Transverse colon (tissue), 4 donors: ENCODE measurements around the gene WWOX. TPM values are rescaled to one million over a fixed set of nuclear protein-coding genes. Genes with fewer than 3 reads are reported as not detected.

Experiments used
- DNase-seq: peaks from one replicate; pipeline ENCODE4 v3.0.0-alpha.2; 2019
- H3K27ac ChIP-seq, 4 donors: fragments of 200-600 bp; sonication (generic); 2 replicates each; pipeline ENCODE4 v1.5.1; 2016 to 2018; ENCODE audit warnings: inconsistent platforms in 4 of 4
- H3K27me3 ChIP-seq: fragments of 200-600 bp; sonication (generic); 2 replicates; pipeline ENCODE4 v1.5.1; 2017; ENCODE audit warnings: inconsistent platforms
- H3K36me3 ChIP-seq, 4 donors: fragments of 200-600 bp; sonication (generic); 2 replicates each; pipeline ENCODE4 v1.5.1; 2017 to 2019; ENCODE audit warnings: inconsistent platforms in 4 of 4
- H3K4me1 ChIP-seq, 4 donors: fragments of 200-600 bp; sonication (generic); 2 replicates each; pipeline ENCODE4 v1.5.1; 2017 to 2020; ENCODE audit warnings: inconsistent platforms in 4 of 4
- H3K4me3 ChIP-seq, 4 donors: fragments of 200-600 bp; sonication (generic); 1 replicate in 1 of 4; 2 replicates in 3 of 4; pipeline versions ENCODE4 v1.5.1 to v1.6.1; 2017 to 2019; ENCODE audit warnings: inconsistent platforms in 4 of 4
- H3K9me3 ChIP-seq, 2 donors: fragments of 200-600 bp; sonication (generic); 2 replicates each; pipeline ENCODE4 v1.5.1; 2017 to 2019; ENCODE audit warnings: inconsistent platforms in 2 of 2
- EP300 ChIP-seq: sonication (generic); formaldehyde crosslinking; IDR thresholded peaks from one replicate; pipeline ENCODE4 v1.6.1; 2017; ENCODE audit warnings: antibody characterized with exemption, low read depth
- POLR2A ChIP-seq: fragments of 450-650 bp; IDR thresholded peaks from one replicate; pipeline ENCODE4 v1.6.1; 2016; ENCODE audit warnings: antibody characterized with exemption, mild to moderate bottlenecking, moderate library complexity
- POLR2AphosphoS5 ChIP-seq, 3 donors: sonication (generic); formaldehyde crosslinking; IDR thresholded peaks; one replicate each; pipeline ENCODE4 v1.6.1; 2016; ENCODE audit warnings: antibody characterized with exemption in 3 of 3
- WGBS, 2 donors: methylation state at CpG; one replicate each; pipeline ENCODE4 v1.1.5; 2018; ENCODE audit warnings: low coverage in 1 of 2; 5-methylcytosine and 5-hydroxymethylcytosine counted together
- in situ Hi-C, 4 donors: fragments of 200-750 bp; cut with MboI; loops; one replicate each; pipeline versions ENCODE4 v1.15.0 to v1.15.1; 2017; ENCODE audit warnings: low sequenced_read_pairs in 3 of 4, low pct_ligation_motif_present in 1 of 4, low pct_unique_long_range_greater_than_20kb in 1 of 4
- intact Hi-C: fragments of 100-400 bp; cut with DNase I; formaldehyde crosslinking; loops from one replicate; pipeline ENCODE4 v1.15.1; 2023; ENCODE audit warnings: low total_unique reads
- total RNA-seq, 4 donors: library from RNA; depleted of rRNA; stranded (reverse); fragments of >200 nt; gene quantifications; one replicate each; pipeline ENCODE4 v1.1.0, GENCODE V29; 2016
- TF ChIP-seq, protein P1 (sequence below), 5 experiments: fragments of 200-600 bp in 3 of 5; fragments of 450-650 bp in 2 of 5; sonication (generic) in 3 of 5; IDR thresholded peaks; 1 replicate in 2 of 5; 2 replicates in 3 of 5; pipeline ENCODE4 v1.5.1; 2016 to 2017; ENCODE audit warnings: antibody characterized with exemption in 5 of 5, inconsistent platforms in 3 of 5, mild to moderate bottlenecking in 2 of 5, moderate library complexity in 1 of 5

WWOX gene
- total RNA-seq, 4 donors from 2014 or later = 11.2 to 53.8 (median 24.8) TPM

GRCh38 chr16:78732696-78733095, 633.2 kb downstream of the WWOX start:
- WGBS, 2 donors = 92 to 96% methylated on average over 7 of the region's 7 CpGs
- DNase-seq = no peak
- no peaks in the 10 kb centered on the region for H3K36me3 ChIP-seq
- H3K4me1 ChIP-seq = peaks cover 0 to 4% (median 0%) of the 10 kb centered on the region in 4 donors
- in situ Hi-C loops (no loop called here), intact Hi-C loops (no loop called here)
- H3K9me3 ChIP-seq = no peaks in the 10 kb centered on the region
- no peaks in the 10 kb centered on the region for H3K27me3 ChIP-seq
- no peak overlapping the region for H3K27ac ChIP-seq
- H3K4me3 ChIP-seq = no peak overlapping the region
- TF ChIP-seq, protein P1, sequence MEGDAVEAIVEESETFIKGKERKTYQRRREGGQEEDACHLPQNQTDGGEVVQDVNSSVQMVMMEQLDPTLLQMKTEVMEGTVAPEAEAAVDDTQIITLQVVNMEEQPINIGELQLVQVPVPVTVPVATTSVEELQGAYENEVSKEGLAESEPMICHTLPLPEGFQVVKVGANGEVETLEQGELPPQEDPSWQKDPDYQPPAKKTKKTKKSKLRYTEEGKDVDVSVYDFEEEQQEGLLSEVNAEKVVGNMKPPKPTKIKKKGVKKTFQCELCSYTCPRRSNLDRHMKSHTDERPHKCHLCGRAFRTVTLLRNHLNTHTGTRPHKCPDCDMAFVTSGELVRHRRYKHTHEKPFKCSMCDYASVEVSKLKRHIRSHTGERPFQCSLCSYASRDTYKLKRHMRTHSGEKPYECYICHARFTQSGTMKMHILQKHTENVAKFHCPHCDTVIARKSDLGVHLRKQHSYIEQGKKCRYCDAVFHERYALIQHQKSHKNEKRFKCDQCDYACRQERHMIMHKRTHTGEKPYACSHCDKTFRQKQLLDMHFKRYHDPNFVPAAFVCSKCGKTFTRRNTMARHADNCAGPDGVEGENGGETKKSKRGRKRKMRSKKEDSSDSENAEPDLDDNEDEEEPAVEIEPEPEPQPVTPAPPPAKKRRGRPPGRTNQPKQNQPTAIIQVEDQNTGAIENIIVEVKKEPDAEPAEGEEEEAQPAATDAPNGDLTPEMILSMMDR (IDR thresholded peaks at IDR 0.05) = no peak
- no peak for TF ChIP-seq EP300
- no peak for TF ChIP-seq POLR2A
- no peak for TF ChIP-seq POLR2AphosphoS5 (IDR thresholded peaks at IDR 0.05)

GRCh38 chr16:78735337-78735736, 635.9 kb downstream of the WWOX start:
- Histone ChIP-seq H3K27me3 (no peaks in the 10 kb centered on the region), H3K4me1 (no peaks in the 10 kb centered on the region), H3K9me3 (no peaks in the 10 kb centered on the region), H3K27ac (no peak overlapping the region), H3K36me3 (no peaks in the 10 kb centered on the region), H3K4me3 (no peak overlapping the region)
- TF ChIP-seq EP300 (no peak), POLR2A (no peak), POLR2AphosphoS5 (IDR thresholded peaks at IDR 0.05) (no peak)
- TF ChIP-seq, protein P1 (IDR thresholded peaks at IDR 0.05) = no peak
- 76 to 96% methylated on average over 4 to 6 of the region's 6 CpGs for WGBS, 2 donors
- intact Hi-C loops (no loop called here), in situ Hi-C loops (no loop called here)
- DNase-seq = no peak

GRCh38 chr16:78737630-78738029, 638.2 kb downstream of the WWOX start:
- Histone ChIP-seq H3K27ac (no peak overlapping the region), H3K27me3 (no peaks in the 10 kb centered on the region), H3K9me3 (no peaks in the 10 kb centered on the region), H3K4me1 (no peaks in the 10 kb centered on the region), H3K4me3 (no peak overlapping the region), H3K36me3 (no peaks in the 10 kb centered on the region)
- no peak for DNase-seq
- in situ Hi-C loops = no loop called here
- no peak for TF ChIP-seq EP300
- TF ChIP-seq, protein P1 (IDR thresholded peaks at IDR 0.05) = no peak
- TF ChIP-seq POLR2AphosphoS5 (IDR thresholded peaks at IDR 0.05) = no peak
- 78 to 87% methylated on average over 2 of the region's 2 CpGs for WGBS, 2 donors
- intact Hi-C loops = no loop called here

- no peak for DNase-seq
- Histone ChIP-seq H3K27ac (no peak overlapping the region), H3K36me3 (no peaks in the 10 kb centered on the region), H3K4me1 (peaks cover 0 to 8% (median 3%) of the 10 kb centered on the region in 4 donors), H3K9me3 (no peaks in the 10 kb centered on the region), H3K4me3 (no peak overlapping the region), H3K27me3 (no peaks in the 10 kb centered on the region)
- in situ Hi-C loops (no loop called here), intact Hi-C loops (no loop called here)
- 96 to 97% methylated on average over 4 to 5 of the region's 5 CpGs for WGBS, 2 donors
- no peak for TF ChIP-seq POLR2AphosphoS5 (IDR thresholded peaks at IDR 0.05)
- TF ChIP-seq EP300 = no peak
- TF ChIP-seq, protein P1 (IDR thresholded peaks at IDR 0.05) = no peak
- TF ChIP-seq POLR2A = no peak
These were observed 639.1 kb downstream of the WWOX start for GRCh38 chr16:78738557-78738956.
